Panc1 (cell line): ENCODE results near the gene C6orf89. TPM values are rescaled to one million over a fixed set of nuclear protein-coding genes. Genes with fewer than 3 reads are reported as not detected.

Experiments
- ATAC-seq: fragments of 200-7000 bp; cut with Tn5 transposase; 2 replicates; pipeline ENCODE4 v1.9.1; 2020; ENCODE audit warnings: mild to moderate bottlenecking, moderate library complexity
- BruUV-seq: library from RNA; stranded (reverse); fragments of 400-500 nt; replicated peaks from 2 replicates; lab custom pipeline; 2021; lab: Mats Ljungman, UMichigan
- CTCF ChIA-PET: fragments of 300-600 bp; sonication (Branson Sonifier 250); formaldehyde crosslinking; loops from one replicate; lab custom pipeline; 2022; ENCODE audit warnings: antibody characterized with exemption; lab: Charles Lee
- POLR2A ChIA-PET: fragments of 300-600 bp; sonication (Branson Sonifier 250); formaldehyde crosslinking; loops from one replicate; lab custom pipeline; 2022; ENCODE audit warnings: antibody characterized with exemption; lab: Charles Lee
- DNase-seq: peaks from one replicate; pipeline ENCODE4 v3.0.0-alpha.2; 2010; ENCODE audit warnings: low read depth, low spot score
- H3K27ac ChIP-seq: 2 replicates; pipeline ENCODE4 v1.5.1; 2011; ENCODE audit warnings: mild to moderate bottlenecking, low read length, inconsistent platforms
- H3K27me3 ChIP-seq: fragments of 200-500 bp; sonication (Bioruptor generic); 2 replicates; pipeline ENCODE4 v1.6.0; 2014; ENCODE audit warnings: low read length, inconsistent platforms; ENCODE audit not compliant: control insufficient read depth, insufficient read depth
- H3K36me3 ChIP-seq: fragments of 200-500 bp; sonication (Bioruptor generic); 2 replicates; pipeline ENCODE4 v1.5.1; 2014; ENCODE audit warnings: inconsistent platforms, mild to moderate bottlenecking, low read length, moderate library complexity; ENCODE audit not compliant: control insufficient read depth, insufficient read depth
- H3K4me1 ChIP-seq: 2 replicates; pipeline ENCODE4 v1.5.1; 2011; ENCODE audit warnings: inconsistent platforms, mild to moderate bottlenecking, low read length, moderate library complexity; ENCODE audit not compliant: control insufficient read depth, insufficient read depth
- H3K4me3 ChIP-seq, 2 experiments: 2 replicates each; pipeline ENCODE4 v1.5.1; 2011 to 2012; ENCODE audit warnings: low read depth in 2 of 2, low read length in 2 of 2, mild to moderate bottlenecking in 2 of 2, inconsistent platforms in 1 of 2, moderate library complexity in 1 of 2
- H3K9me3 ChIP-seq: fragments of 200-500 bp; sonication (Bioruptor generic); 2 replicates; pipeline ENCODE4 v1.5.1; 2014; ENCODE audit warnings: low read depth, mild to moderate bottlenecking, inconsistent platforms, low read length, moderate library complexity; ENCODE audit not compliant: control insufficient read depth, insufficient read depth
- CTCF ChIP-seq: fragments of 450-650 bp; IDR thresholded peaks from 2 replicates; pipeline ENCODE4 v1.5.1; 2017; ENCODE audit warnings: mild to moderate bottlenecking
- POLR2AphosphoS5 ChIP-seq: IDR thresholded peaks from 2 replicates; pipeline ENCODE4 v1.6.1; 2012; ENCODE audit warnings: mild to moderate bottlenecking, low read depth, low read length, moderate library complexity
- REST ChIP-seq, 2 experiments: IDR thresholded peaks; 2 replicates each; pipeline ENCODE4 v1.6.1; 2011 to 2012; ENCODE audit warnings: low read depth in 2 of 2, control low read depth in 1 of 2, low read length in 1 of 2, mild to moderate bottlenecking in 1 of 2, moderate library complexity in 1 of 2; ENCODE audit not compliant: insufficient read depth in 1 of 2
- SIN3A ChIP-seq: IDR thresholded peaks from 2 replicates; pipeline ENCODE4 v1.6.1; 2012; ENCODE audit warnings: low read depth, mild to moderate bottlenecking, low read length, moderate library complexity, borderline replicate concordance; ENCODE audit not compliant: insufficient read depth
- TCF7L2 ChIP-seq: IDR thresholded peaks from 2 replicates; pipeline ENCODE4 v1.6.1; 2011; ENCODE audit warnings: mild to moderate bottlenecking, low read depth, low read length, inconsistent platforms
- in situ Hi-C: cut with HindIII; loops from 2 replicates; pipeline ENCODE4 v1.10.0; 2016; ENCODE audit warnings: low sequenced_read_pairs, low pct_unique_long_range_greater_than_20kb
- intact Hi-C: fragments of 100-400 bp; cut with micrococcal nuclease; formaldehyde crosslinking; loops from one replicate; pipeline ENCODE4 v1.10.0; 2022; ENCODE audit not compliant: unreplicated experiment
- total RNA-seq: library from RNA; stranded (reverse); gene quantifications from one replicate; pipeline ENCODE4 v1.2.1, GENCODE V29; 2021; ENCODE audit not compliant: unreplicated experiment

The C6orf89 gene
- total RNA-seq, 1 experiment from 2014 or later, result 59.2 TPM

GRCh38 chr6:36840432-36841403, 45.0 kb upstream of the C6orf89 start:
- Histone ChIP-seq H3K27ac (no peak overlapping the region), H3K4me1 (peaks cover 12% of the 10 kb centered on the region), H3K36me3 (no peaks in the 10 kb centered on the region), H3K9me3 (no peaks in the 10 kb centered on the region), H3K27me3 (no peaks in the 10 kb centered on the region; the same call in 1 of the 2 replicates), H3K4me3 (peak overlapping the region; percentile 38 to 48)
- in situ Hi-C loops (no loop called here), intact Hi-C loops (loop anchor here (10.0 kb wide), 1 partner anchor 226 kb away; no protein-coding TSS in a partner anchor)
- POLR2A ChIA-PET, result interaction anchor here (0.8 kb wide), 1 partner anchor 893 kb away, joined by 4 read pairs; no protein-coding TSS in a partner anchor
- TF ChIP-seq REST (IDR thresholded peaks at IDR 0.05; ENCODE audit: insufficient read depth in 1 of 2, low read depth in 2 of 2, low read length in 1 of 2) (no peak), TCF7L2 (no peak), SIN3A (no peak), CTCF (no peak), POLR2AphosphoS5 (no peak)
- ATAC-seq, result peak; percentile 64
- CTCF ChIA-PET, result no interaction called here
- DNase-seq, result no peak
- no TSS peak for BruUV-seq

- in situ Hi-C loops, result no loop called here
- Histone ChIP-seq H3K9me3 (no peaks in the 10 kb centered on the region), H3K27me3 (no peaks in the 10 kb centered on the region; the same call in 1 of the 2 replicates), H3K27ac (no peak overlapping the region), H3K36me3 (no peaks in the 10 kb centered on the region), H3K4me1 (peaks cover 12% of the 10 kb centered on the region), H3K4me3 (no peak overlapping the region)
- no TSS peak for BruUV-seq
- intact Hi-C loops, result loop anchor here (10.0 kb wide), 1 partner anchor 227 kb away; no protein-coding TSS in a partner anchor
- TF ChIP-seq REST (IDR thresholded peaks at IDR 0.05; ENCODE audit: insufficient read depth in 1 of 2, low read depth in 2 of 2, low read length in 1 of 2), result no peak
- no peak for TF ChIP-seq CTCF
- no peak for TF ChIP-seq POLR2AphosphoS5
- TF ChIP-seq SIN3A, result no peak
- TF ChIP-seq TCF7L2, result no peak
- no peak for ATAC-seq
- no peak for DNase-seq
- ChIA-PET CTCF (no interaction called here), POLR2A (no interaction called here)
Measured at GRCh38 chr6:36841756-36842155, 44.0 kb upstream of the C6orf89 start.
